Islet of Langerhans (tissue), 1 donor: Measurements from ENCODE around the gene HK2.

Experiments used
- FAIRE-seq: peaks from one replicate; lab custom pipeline; 2011; peaks lifted over from hg19 to GRCh38; lab: Jason Lieb, UNC

The HK2 gene

GRCh38 chr2:74857725-74858124 is 23.8 kb downstream of the HK2 start:
- FAIRE-seq: no peak

- no peak for FAIRE-seq
These were observed 24.4 kb downstream of the HK2 start for GRCh38 chr2:74858281-74858680.

GRCh38 chr2:74860079-74860478 is 26.2 kb downstream of the HK2 start:
- FAIRE-seq: no peak

- FAIRE-seq: no peak
These were observed 26.6 kb downstream of the HK2 start for GRCh38 chr2:74860521-74860920.

- FAIRE-seq: no peak
These were observed 27.6 kb downstream of the HK2 start for GRCh38 chr2:74861531-74861930.

- FAIRE-seq: no peak
These were observed 28.4 kb downstream of the HK2 start for GRCh38 chr2:74862020-74862964.

GRCh38 chr2:74863802-74864248 is 29.9 kb downstream of the HK2 start:
- FAIRE-seq: no peak

GRCh38 chr2:74864728-74865722 is 31.1 kb downstream of the HK2 start:
- no peak for FAIRE-seq

- FAIRE-seq: no peak
These were observed 32.1 kb downstream of the HK2 start for GRCh38 chr2:74865770-74866674.

GRCh38 chr2:74867841-74868658 is 34.1 kb downstream of the HK2 start:
- FAIRE-seq: no peak

GRCh38 chr2:74869517-74869916 is 35.6 kb downstream of the HK2 start:
- FAIRE-seq: no peak

GRCh38 chr2:74870951-74871350 is 37.0 kb downstream of the HK2 start:
- no peak for FAIRE-seq

- FAIRE-seq: no peak
These were observed 37.5 kb downstream of the HK2 start for GRCh38 chr2:74871414-74871813.

- FAIRE-seq: no peak
These were observed 38.5 kb downstream of the HK2 start for GRCh38 chr2:74872389-74872836.

GRCh38 chr2:74873012-74873665 is 39.2 kb downstream of the HK2 start:
- no peak for FAIRE-seq

GRCh38 chr2:74873678-74874640 is 40.0 kb downstream of the HK2 start:
- FAIRE-seq: no peak

GRCh38 chr2:74876081-74876886 is 42.4 kb downstream of the HK2 start:
- FAIRE-seq: peak; percentile 30

- no peak for FAIRE-seq
These were observed 43.4 kb downstream of the HK2 start for GRCh38 chr2:74877376-74877775.
